Measurements from ENCODE around the gene COL24A1.

The COL24A1 gene

GRCh38 chr1:86156566-86157455, at the start of gene COL24A1:
COL24A1 (minus strand) TSS chr1:86156772; CDS start chr1:86156396, 376 bp downstream.
- no peak for ATAC-seq

GRCh38 chr1:86205741-86206140, 49.2 kb upstream of the COL24A1 start:
- no peak for ATAC-seq

- ATAC-seq, result no peak
Measured at GRCh38 chr1:86202552-86203340, 46.2 kb upstream of the COL24A1 start.

GRCh38 chr1:86201311-86201710, 44.7 kb upstream of the COL24A1 start:
- no peak for ATAC-seq

GRCh38 chr1:86200901-86201300, 44.3 kb upstream of the COL24A1 start:
- ATAC-seq, result no peak

- no peak for ATAC-seq
Measured at GRCh38 chr1:86197206-86197855, 40.8 kb upstream of the COL24A1 start.

GRCh38 chr1:86195281-86195680, 38.7 kb upstream of the COL24A1 start:
- no peak for ATAC-seq

- no peak for ATAC-seq
Measured at GRCh38 chr1:86194491-86195034, 38.0 kb upstream of the COL24A1 start.

GRCh38 chr1:86192417-86192816, 35.8 kb upstream of the COL24A1 start:
- no peak for ATAC-seq

GRCh38 chr1:86191958-86192357, 35.4 kb upstream of the COL24A1 start:
- ATAC-seq, result no peak

GRCh38 chr1:86190873-86191272, 34.3 kb upstream of the COL24A1 start:
- ATAC-seq, result no peak

GRCh38 chr1:86184426-86184825, 27.9 kb upstream of the COL24A1 start:
- no peak for ATAC-seq

- ATAC-seq, result no peak
Measured at GRCh38 chr1:86183810-86184209, 27.2 kb upstream of the COL24A1 start.

GRCh38 chr1:86176226-86176625, 19.7 kb upstream of the COL24A1 start:
- no peak for ATAC-seq

GRCh38 chr1:86175756-86176155, 19.2 kb upstream of the COL24A1 start:
- ATAC-seq, result no peak

- ATAC-seq, result no peak
Measured at GRCh38 chr1:86169625-86170024, 13.1 kb upstream of the COL24A1 start.

GRCh38 chr1:86159800-86160199, 3.2 kb upstream of the COL24A1 start:
- ATAC-seq, result no peak

- ATAC-seq, result no peak
Measured at GRCh38 chr1:86155807-86156565, 586 bp downstream of the COL24A1 start.

- ATAC-seq, result no peak
Measured at GRCh38 chr1:86155051-86155806, 1.3 kb downstream of the COL24A1 start.

- no peak for ATAC-seq
Measured at GRCh38 chr1:86154571-86155050, 2.0 kb downstream of the COL24A1 start.

- ATAC-seq, result no peak
Measured at GRCh38 chr1:86153836-86154235, 2.7 kb downstream of the COL24A1 start.
